ENCODE results near the gene KRTAP12-2.

KRTAP12-2 gene

DNA sequence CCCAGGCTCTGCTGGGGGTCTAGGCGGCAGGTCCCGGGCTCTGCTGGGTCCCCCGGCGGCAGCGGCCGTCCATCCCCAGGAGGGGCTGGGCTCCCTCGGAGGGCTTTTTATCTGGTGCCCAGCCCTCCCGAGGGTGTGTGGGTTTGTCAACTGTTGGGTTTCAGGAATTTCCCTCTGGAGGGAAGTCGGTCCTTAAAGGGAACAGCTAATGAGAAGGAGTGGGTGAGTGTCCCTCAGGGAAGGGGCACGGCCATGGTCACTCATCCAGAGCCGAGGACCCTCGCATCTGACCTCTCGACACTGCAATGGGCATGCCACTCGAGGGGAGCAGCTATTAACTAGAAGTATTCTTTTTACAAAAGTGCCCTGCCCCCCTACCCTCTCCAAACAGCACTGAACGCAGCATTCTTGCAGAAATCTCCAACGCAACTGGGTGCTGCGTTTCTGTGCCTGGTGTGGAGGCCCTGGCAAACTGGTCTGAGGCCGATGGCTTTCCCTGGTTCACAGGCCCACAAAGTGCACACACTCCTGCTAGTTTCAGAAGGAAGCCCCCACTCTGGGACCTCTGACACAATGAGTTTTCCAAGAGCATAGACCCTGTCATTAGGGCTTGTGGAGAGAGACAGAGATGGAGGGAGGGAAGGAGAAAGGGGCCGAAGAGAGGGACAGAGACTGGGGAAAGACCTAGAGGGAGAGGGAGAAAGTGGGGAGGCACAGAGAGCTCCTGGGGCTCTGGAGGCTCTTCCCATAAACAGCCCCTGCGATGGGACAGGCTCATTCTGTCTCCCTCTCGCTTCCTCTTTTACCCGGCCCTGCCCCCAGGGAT is 45.7 kb upstream of the KRTAP12-2 start:
- H3K4me1 ChIP-seq (ENCODE audit: low read depth, poor library complexity, severe bottlenecking), result no peaks in the 10 kb centered on the region
- H3K36me3 ChIP-seq (ENCODE audit: insufficient read depth), result no peaks in the 10 kb centered on the region
- no peak overlapping the region for H3K9ac ChIP-seq
- H2AFZ ChIP-seq (ENCODE audit: low read depth), result no peak overlapping the region
- no peak overlapping the region for H3K27ac ChIP-seq
- TF ChIP-seq, protein P1, sequence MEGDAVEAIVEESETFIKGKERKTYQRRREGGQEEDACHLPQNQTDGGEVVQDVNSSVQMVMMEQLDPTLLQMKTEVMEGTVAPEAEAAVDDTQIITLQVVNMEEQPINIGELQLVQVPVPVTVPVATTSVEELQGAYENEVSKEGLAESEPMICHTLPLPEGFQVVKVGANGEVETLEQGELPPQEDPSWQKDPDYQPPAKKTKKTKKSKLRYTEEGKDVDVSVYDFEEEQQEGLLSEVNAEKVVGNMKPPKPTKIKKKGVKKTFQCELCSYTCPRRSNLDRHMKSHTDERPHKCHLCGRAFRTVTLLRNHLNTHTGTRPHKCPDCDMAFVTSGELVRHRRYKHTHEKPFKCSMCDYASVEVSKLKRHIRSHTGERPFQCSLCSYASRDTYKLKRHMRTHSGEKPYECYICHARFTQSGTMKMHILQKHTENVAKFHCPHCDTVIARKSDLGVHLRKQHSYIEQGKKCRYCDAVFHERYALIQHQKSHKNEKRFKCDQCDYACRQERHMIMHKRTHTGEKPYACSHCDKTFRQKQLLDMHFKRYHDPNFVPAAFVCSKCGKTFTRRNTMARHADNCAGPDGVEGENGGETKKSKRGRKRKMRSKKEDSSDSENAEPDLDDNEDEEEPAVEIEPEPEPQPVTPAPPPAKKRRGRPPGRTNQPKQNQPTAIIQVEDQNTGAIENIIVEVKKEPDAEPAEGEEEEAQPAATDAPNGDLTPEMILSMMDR (conservative IDR thresholded peaks at IDR 0.05; ENCODE audit: low read depth, low read length), result no peak
- H3K4me3 ChIP-seq (IDR thresholded peaks at IDR 0.05; ENCODE audit: insufficient read depth, low read depth, low read length), result no peak overlapping the region
- peaks cover 95% of the 10 kb centered on the region for H3K27me3 ChIP-seq (ENCODE audit: insufficient read depth, low read depth)
- H4K20me1 ChIP-seq (ENCODE audit: insufficient read depth), result no peaks in the 10 kb centered on the region
- H3K79me2 ChIP-seq (ENCODE audit: insufficient read depth, low read depth), result no peaks in the 10 kb centered on the region
- H3K4me2 ChIP-seq, result no peak overlapping the region

- H3K79me2 ChIP-seq (ENCODE audit: insufficient read depth, low read depth), result no peaks in the 10 kb centered on the region
- H3K4me3 ChIP-seq (IDR thresholded peaks at IDR 0.05; ENCODE audit: insufficient read depth, low read depth, low read length), result no peak within 1 kb of the TSS
- no peaks in the 10 kb centered on the region for H3K4me1 ChIP-seq (ENCODE audit: low read depth, poor library complexity, severe bottlenecking)
- no peak within 1 kb of the TSS for H3K4me2 ChIP-seq
- TF ChIP-seq, protein P1 (conservative IDR thresholded peaks at IDR 0.05; ENCODE audit: low read depth, low read length), result no peak
- H4K20me1 ChIP-seq (ENCODE audit: insufficient read depth), result no peaks in the 10 kb centered on the region
- peaks cover 92% of the 10 kb centered on the region for H3K27me3 ChIP-seq (ENCODE audit: insufficient read depth, low read depth)
- H3K9ac ChIP-seq, result no peak within 1 kb of the TSS
- H3K36me3 ChIP-seq (ENCODE audit: insufficient read depth), result no peaks in the 10 kb centered on the region
- H3K27ac ChIP-seq, result no peak within 1 kb of the TSS
- H2AFZ ChIP-seq (ENCODE audit: low read depth), result no peak within 1 kb of the TSS
Observed at GRCh38 chr21:44711327-44712202, 44.8 kb upstream of the KRTAP12-2 start, which contains the start of gene TSPEAR. Gene TSPEAR (minus strand): TSS chr21:44711572. CDS start chr21:44711514, 58 bp downstream.

DNA sequence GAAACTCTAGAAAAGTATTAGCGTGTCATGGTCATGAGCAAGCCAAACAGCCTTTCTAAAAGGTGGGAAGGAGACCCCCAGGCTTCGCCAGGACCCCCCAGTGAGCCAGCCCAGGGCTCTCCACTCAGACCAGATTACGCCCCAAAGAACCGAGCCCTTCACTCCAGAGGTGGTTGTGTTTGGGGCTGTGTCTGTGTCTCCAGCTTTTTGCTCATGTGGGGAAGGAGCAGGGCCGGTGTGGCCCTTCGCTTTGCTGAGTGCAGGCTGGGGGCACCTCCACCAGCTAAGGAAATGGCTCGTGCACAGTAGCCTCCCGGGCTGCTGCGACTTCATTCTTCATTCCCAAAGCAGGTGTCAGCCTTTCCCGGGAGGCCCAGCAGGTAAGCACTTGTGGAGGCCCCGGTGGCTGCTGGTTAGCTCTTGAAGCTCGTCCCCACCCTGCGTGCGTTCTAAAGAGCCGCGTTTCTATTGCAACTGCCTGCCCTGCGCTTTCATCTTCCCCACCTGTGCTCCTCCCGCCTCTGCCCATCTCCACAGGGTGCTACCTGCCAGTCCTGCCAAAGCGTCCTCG is 44.1 kb upstream of the KRTAP12-2 start:
- Histone ChIP-seq H3K79me2 (ENCODE audit: insufficient read depth, low read depth) (no peaks in the 10 kb centered on the region), H3K4me3 (IDR thresholded peaks at IDR 0.05; ENCODE audit: insufficient read depth, low read depth, low read length) (no peak overlapping the region), H3K27me3 (ENCODE audit: insufficient read depth, low read depth) (peaks cover 90% of the 10 kb centered on the region), H3K9ac (no peak overlapping the region), H3K4me1 (ENCODE audit: low read depth, poor library complexity, severe bottlenecking) (no peaks in the 10 kb centered on the region), H4K20me1 (ENCODE audit: insufficient read depth) (no peaks in the 10 kb centered on the region), H3K36me3 (ENCODE audit: insufficient read depth) (no peaks in the 10 kb centered on the region), H3K27ac (no peak overlapping the region), H3K4me2 (no peak overlapping the region), H2AFZ (ENCODE audit: low read depth) (no peak overlapping the region)
- TF ChIP-seq, protein P1 (conservative IDR thresholded peaks at IDR 0.05; ENCODE audit: low read depth, low read length), result no peak

- H4K20me1 ChIP-seq (ENCODE audit: insufficient read depth), result no peaks in the 10 kb centered on the region
- no peak overlapping the region for H3K4me2 ChIP-seq
- H3K27ac ChIP-seq, result no peak overlapping the region
- H3K9ac ChIP-seq, result no peak overlapping the region
- no peak overlapping the region for H3K4me3 ChIP-seq (IDR thresholded peaks at IDR 0.05; ENCODE audit: insufficient read depth, low read depth, low read length)
- H2AFZ ChIP-seq (ENCODE audit: low read depth), result no peak overlapping the region
- no peaks in the 10 kb centered on the region for H3K4me1 ChIP-seq (ENCODE audit: low read depth, poor library complexity, severe bottlenecking)
- TF ChIP-seq, protein P1 (conservative IDR thresholded peaks at IDR 0.05; ENCODE audit: low read depth, low read length), result no peak
- H3K36me3 ChIP-seq (ENCODE audit: insufficient read depth), result no peaks in the 10 kb centered on the region
- H3K27me3 ChIP-seq (ENCODE audit: insufficient read depth, low read depth), result peaks cover 86% of the 10 kb centered on the region
- no peaks in the 10 kb centered on the region for H3K79me2 ChIP-seq (ENCODE audit: insufficient read depth, low read depth)
Observed at GRCh38 chr21:44710294-44710665, 43.6 kb upstream of the KRTAP12-2 start.

Data from KMS-11 (cell line).